ENCODE data around the gene ZNF766. TPM values are rescaled to one million over a fixed set of nuclear protein-coding genes. Genes with fewer than 3 reads are reported as not detected.
"Not testable (repeated sequence)": the region's sequence is repeated elsewhere in the genome, so short reads cannot be mapped to it uniquely, and the experiment has no call there.

ZNF766 gene
- total RNA-seq, 1 donor from 2014 or later, result 17.9 TPM

DNA sequence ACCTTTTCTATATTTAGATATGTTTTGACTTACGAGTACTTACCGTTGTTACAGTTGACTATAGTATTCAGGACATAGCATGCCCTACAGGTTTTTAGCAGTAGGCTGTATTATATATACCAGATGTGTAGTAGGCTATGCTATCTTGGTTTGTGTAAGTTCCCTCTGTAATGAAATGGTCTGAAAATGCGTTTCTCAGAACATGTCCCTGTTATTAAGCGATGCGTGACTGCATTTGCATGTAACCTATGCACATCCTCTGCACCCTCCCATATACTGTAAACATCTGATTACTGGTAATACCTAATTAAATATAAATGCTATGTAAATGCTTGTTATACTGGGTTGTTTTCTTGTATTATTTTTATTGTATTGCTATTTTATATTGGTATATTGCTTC lies 6.6 kb downstream of the ZNF766 start:
- DNase-seq (no peak), ATAC-seq (no peak)
- Histone ChIP-seq H3K27ac (no peak overlapping the region), H3K27me3 (ENCODE audit: low read depth) (no peaks in the 10 kb centered on the region), H3K4me3 (no peak overlapping the region), H3K4me1 (peaks cover 6% of the 10 kb centered on the region), H3K9me3 (peaks cover 19% of the 10 kb centered on the region), H3K36me3 (peaks cover 31% of the 10 kb centered on the region)
- TF ChIP-seq, protein P1, sequence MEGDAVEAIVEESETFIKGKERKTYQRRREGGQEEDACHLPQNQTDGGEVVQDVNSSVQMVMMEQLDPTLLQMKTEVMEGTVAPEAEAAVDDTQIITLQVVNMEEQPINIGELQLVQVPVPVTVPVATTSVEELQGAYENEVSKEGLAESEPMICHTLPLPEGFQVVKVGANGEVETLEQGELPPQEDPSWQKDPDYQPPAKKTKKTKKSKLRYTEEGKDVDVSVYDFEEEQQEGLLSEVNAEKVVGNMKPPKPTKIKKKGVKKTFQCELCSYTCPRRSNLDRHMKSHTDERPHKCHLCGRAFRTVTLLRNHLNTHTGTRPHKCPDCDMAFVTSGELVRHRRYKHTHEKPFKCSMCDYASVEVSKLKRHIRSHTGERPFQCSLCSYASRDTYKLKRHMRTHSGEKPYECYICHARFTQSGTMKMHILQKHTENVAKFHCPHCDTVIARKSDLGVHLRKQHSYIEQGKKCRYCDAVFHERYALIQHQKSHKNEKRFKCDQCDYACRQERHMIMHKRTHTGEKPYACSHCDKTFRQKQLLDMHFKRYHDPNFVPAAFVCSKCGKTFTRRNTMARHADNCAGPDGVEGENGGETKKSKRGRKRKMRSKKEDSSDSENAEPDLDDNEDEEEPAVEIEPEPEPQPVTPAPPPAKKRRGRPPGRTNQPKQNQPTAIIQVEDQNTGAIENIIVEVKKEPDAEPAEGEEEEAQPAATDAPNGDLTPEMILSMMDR (IDR thresholded peaks at IDR 0.05), result no peak
- intact Hi-C loops (cut with DNase I), result no loop called here

DNA sequence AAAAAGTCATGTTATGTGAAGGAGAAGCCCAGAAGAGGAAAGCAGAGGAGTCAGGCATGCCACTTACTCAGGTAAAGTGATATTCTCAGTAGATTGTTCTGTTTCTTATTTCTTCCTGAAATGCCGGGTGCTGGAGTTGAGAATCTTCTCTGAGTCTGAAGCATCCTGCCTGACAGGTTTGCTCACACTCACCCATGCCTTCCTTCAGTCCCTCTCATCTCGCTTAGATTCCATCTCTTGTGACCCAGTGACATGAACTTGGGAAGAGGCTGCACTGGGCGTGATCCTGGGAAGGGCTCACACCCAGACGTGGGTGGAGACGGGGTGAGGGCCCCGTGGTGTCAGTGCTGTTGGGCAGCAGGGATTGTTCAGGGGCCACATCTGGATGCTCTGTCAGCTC lies 8.1 kb downstream of the ZNF766 start:
- no peak overlapping the region for H3K4me3 ChIP-seq
- H3K36me3 ChIP-seq, result peaks cover 31% of the 10 kb centered on the region
- intact Hi-C loops (cut with DNase I), result no loop called here
- DNase-seq (no peak), ATAC-seq (no peak)
- H3K4me1 ChIP-seq, result no peaks in the 10 kb centered on the region
- no peaks in the 10 kb centered on the region for H3K27me3 ChIP-seq (ENCODE audit: low read depth)
- H3K9me3 ChIP-seq, result peaks cover 19% of the 10 kb centered on the region
- H3K27ac ChIP-seq, result no peak overlapping the region
- TF ChIP-seq, protein P1 (IDR thresholded peaks at IDR 0.05), result no peak

DNA sequence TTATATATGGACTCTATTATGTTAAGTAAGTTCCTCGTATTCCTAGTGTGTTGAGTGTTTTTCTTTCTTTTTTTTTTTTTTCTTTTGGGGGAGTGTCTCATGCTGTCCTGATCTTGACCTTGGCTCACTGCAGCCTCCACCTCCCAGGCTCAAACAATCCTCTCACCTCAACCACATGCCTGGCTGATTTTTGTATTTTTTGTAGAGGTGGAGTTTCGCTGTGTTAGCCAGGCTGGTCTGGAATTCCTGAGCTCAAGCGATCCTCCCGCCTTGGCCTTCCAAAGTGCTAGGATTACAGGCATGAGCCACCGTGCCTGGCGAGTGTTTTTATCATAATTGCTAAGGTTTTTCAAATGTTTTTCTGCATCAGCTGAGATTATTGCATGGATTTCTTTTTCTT lies 16.9 kb downstream of the ZNF766 start:
- TF ChIP-seq, protein P1 (IDR thresholded peaks at IDR 0.05), result no peak
- Histone ChIP-seq H3K4me1 (no peaks in the 10 kb centered on the region), H3K4me3 (no peak overlapping the region), H3K27me3 (ENCODE audit: low read depth) (no peaks in the 10 kb centered on the region), H3K9me3 (peaks cover 11% of the 10 kb centered on the region), H3K36me3 (peaks cover 81% of the 10 kb centered on the region), H3K27ac (no peak overlapping the region)
- intact Hi-C loops (cut with DNase I), result no loop called here
- DNase-seq (no peak), ATAC-seq (no peak)

DNA sequence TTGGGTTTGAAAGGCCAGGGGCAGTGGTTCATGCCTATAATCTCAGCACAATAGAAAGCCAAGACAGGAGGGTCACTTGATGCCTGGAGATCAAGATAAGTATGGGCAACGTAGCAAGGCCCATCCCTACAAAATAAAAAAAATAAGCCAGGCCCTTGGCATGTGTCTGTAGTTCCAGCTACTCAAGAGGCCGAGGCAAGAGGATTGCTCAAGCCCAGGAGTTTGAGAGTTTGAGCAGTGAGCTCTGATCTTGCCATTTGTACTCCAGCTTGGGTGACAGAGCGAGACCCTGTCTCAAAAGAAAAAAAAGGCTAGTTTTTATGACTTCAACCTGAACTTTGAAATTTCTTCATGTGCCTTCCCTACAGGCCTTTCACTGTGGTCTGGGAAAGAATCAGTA lies 22.4 kb downstream of the ZNF766 start:
- peaks cover 6% of the 10 kb centered on the region for H3K9me3 ChIP-seq
- no peaks in the 10 kb centered on the region for H3K27me3 ChIP-seq (ENCODE audit: low read depth)
- DNase-seq (no peak), ATAC-seq (no peak)
- intact Hi-C loops (cut with DNase I), result no loop called here
- H3K4me3 ChIP-seq, result no peak overlapping the region
- H3K27ac ChIP-seq, result no peak overlapping the region
- TF ChIP-seq, protein P1 (IDR thresholded peaks at IDR 0.05), result no peak
- H3K4me1 ChIP-seq, result peaks cover 7% of the 10 kb centered on the region
- peaks cover 47% of the 10 kb centered on the region for H3K36me3 ChIP-seq

DNA sequence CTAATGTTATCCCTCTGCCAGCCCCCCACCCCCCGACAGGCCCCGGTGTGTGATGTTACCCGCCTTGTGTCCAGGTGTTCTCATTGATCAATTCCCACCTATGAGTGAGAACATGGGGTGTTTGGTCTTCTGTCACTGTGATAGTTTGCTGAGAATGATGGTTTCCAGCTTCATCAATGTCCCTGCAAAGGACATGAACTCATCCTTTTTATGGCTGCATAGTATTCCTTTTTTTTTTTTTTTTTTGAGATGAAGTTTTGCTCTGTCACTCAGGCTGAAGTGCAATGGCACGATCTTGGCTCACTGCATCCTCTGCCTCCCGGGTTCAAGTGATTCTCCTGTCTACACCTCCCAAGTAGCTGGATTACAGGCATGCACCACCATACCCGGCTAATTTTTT lies 23.6 kb downstream of the ZNF766 start:
- H3K27me3 ChIP-seq (ENCODE audit: low read depth); H3K4me3 ChIP-seq; DNase-seq; H3K9me3 ChIP-seq; ATAC-seq; H3K27ac ChIP-seq; intact Hi-C loops (cut with DNase I): not testable (repeated sequence)
- H3K36me3 ChIP-seq, result peaks cover 43% of the 10 kb centered on the region
- peaks cover 11% of the 10 kb centered on the region for H3K4me1 ChIP-seq

DNA sequence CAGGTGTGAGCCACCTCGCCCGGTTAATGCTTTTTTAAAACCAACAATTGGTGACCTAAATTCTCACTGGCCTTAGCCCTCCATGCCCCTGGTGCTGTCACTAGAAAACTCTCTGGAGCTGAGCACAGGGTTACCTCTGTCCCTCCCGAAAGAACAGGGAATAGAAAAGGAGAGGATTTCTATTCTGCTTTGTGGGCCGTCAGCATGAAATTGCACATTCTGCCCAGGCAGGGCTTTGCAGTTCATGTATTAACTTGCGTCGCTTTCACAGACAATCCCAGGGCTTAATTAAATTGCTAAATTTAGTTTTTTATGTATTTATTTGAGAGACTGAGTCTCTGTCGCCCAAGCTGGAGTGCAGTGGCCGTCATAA lies 27.0 kb downstream of the ZNF766 start:
- peaks cover 27% of the 10 kb centered on the region for H3K36me3 ChIP-seq
- ATAC-seq (peak; percentile 5 to 12), DNase-seq (no peak)
- peaks cover 23% of the 10 kb centered on the region for H3K4me1 ChIP-seq
- H3K9me3 ChIP-seq, result peaks cover 3% of the 10 kb centered on the region
- intact Hi-C loops (cut with DNase I), result no loop called here
- H3K27me3 ChIP-seq (ENCODE audit: low read depth), result no peaks in the 10 kb centered on the region
- peak overlapping the region; percentile 74 for H3K4me3 ChIP-seq
- peak overlapping the region; percentile 70 for H3K27ac ChIP-seq
- TF ChIP-seq, protein P1 (IDR thresholded peaks at IDR 0.05), result no peak

Measured in lower lobe of right lung (tissue), 2 donors.